GM21423 (cell line): ENCODE results near the gene SLC2A8.
A peak's percentile ranks its signal among the peaks of the same experiment; 100 is the strongest.

Source experiments
- ATAC-seq: cut with Tn5 transposase; IDR thresholded peaks from one replicate; pipeline ENCODE4 v1.9.1; 2021; ENCODE audit warnings: mild to moderate bottlenecking, moderate library complexity; ENCODE audit not compliant: unreplicated experiment

Gene SLC2A8

GRCh38 chr9:127396808-127397645, at the start of gene SLC2A8:
Gene SLC2A8 (plus strand): TSS chr9:127397169. CDS start chr9:127397231, 62 bp downstream.
- ATAC-seq: peak; percentile 93

- no peak for ATAC-seq
Measured at GRCh38 chr9:127347831-127348776, 48.9 kb upstream of the SLC2A8 start.

- ATAC-seq: no peak
Measured at GRCh38 chr9:127349483-127350113, 47.4 kb upstream of the SLC2A8 start.

GRCh38 chr9:127351182-127352166, 45.5 kb upstream of the SLC2A8 start:
- no peak for ATAC-seq

- no peak for ATAC-seq
Measured at GRCh38 chr9:127353882-127354281, 43.1 kb upstream of the SLC2A8 start.

- no peak for ATAC-seq
Measured at GRCh38 chr9:127356906-127357305, 40.1 kb upstream of the SLC2A8 start.

- ATAC-seq: no peak
Measured at GRCh38 chr9:127358023-127358535, 38.9 kb upstream of the SLC2A8 start.

GRCh38 chr9:127358770-127359169, 38.2 kb upstream of the SLC2A8 start:
- no peak for ATAC-seq

- no peak for ATAC-seq
Measured at GRCh38 chr9:127360250-127360649, 36.7 kb upstream of the SLC2A8 start.

GRCh38 chr9:127360829-127361228, 36.1 kb upstream of the SLC2A8 start:
- ATAC-seq: no peak

GRCh38 chr9:127361561-127361960, 35.4 kb upstream of the SLC2A8 start:
- no peak for ATAC-seq

GRCh38 chr9:127362829-127363228, 34.1 kb upstream of the SLC2A8 start:
- no peak for ATAC-seq

GRCh38 chr9:127365461-127365860, 31.5 kb upstream of the SLC2A8 start:
- ATAC-seq: no peak

GRCh38 chr9:127366594-127366993, 30.4 kb upstream of the SLC2A8 start:
- no peak for ATAC-seq

GRCh38 chr9:127368852-127369402, 28.0 kb upstream of the SLC2A8 start:
- no peak for ATAC-seq

- ATAC-seq: no peak
Measured at GRCh38 chr9:127369428-127369827, 27.5 kb upstream of the SLC2A8 start.

- no peak for ATAC-seq
Measured at GRCh38 chr9:127370147-127370579, 26.8 kb upstream of the SLC2A8 start.

- ATAC-seq: no peak
Measured at GRCh38 chr9:127370672-127371648, 26.0 kb upstream of the SLC2A8 start.
